HepG2 (cell line): ENCODE data around the gene GABBR2. TPM values are rescaled to one million over a fixed set of nuclear protein-coding genes. Genes with fewer than 3 reads are reported as not detected.

ENCODE experiments used
- BCL6 ChIP-seq: IDR thresholded peaks from 2 replicates; pipeline ENCODE4 v1.6.1; 2016; ENCODE audit warnings: missing genetic modification reagents, missing compliant biosample characterization
- CBX1 ChIP-seq: IDR thresholded peaks from one replicate; pipeline ENCODE4 v1.6.1; 2016; ENCODE audit warnings: antibody characterized with exemption, low read depth
- CC2D1A ChIP-seq: sonication (generic); formaldehyde crosslinking; IDR thresholded peaks from 2 replicates; pipeline ENCODE4 v1.8.1; 2023; ENCODE audit warnings: mild to moderate bottlenecking, missing genetic modification reagents
- FOXK1 ChIP-seq: sonication (generic); formaldehyde crosslinking; IDR thresholded peaks from 2 replicates; pipeline ENCODE4 v1.4.0; 2020; ENCODE audit warnings: low read depth, missing genetic modification reagents, borderline replicate concordance
- GABPB1 ChIP-seq: IDR thresholded peaks from 2 replicates; pipeline ENCODE4 v1.6.1; 2016; ENCODE audit warnings: mild to moderate bottlenecking, missing genetic modification reagents, moderate library complexity, missing compliant biosample characterization
- HNRNPLL ChIP-seq: fragments of 200-400 bp; formaldehyde crosslinking; IDR thresholded peaks from 2 replicates; pipeline ENCODE4 v1.6.1; 2017; ENCODE audit warnings: mild to moderate bottlenecking, low read depth, low read length; ENCODE audit not compliant: poor library complexity, severe bottlenecking
- KDM5B ChIP-seq: sonication (generic); formaldehyde crosslinking; IDR thresholded peaks from 2 replicates; pipeline ENCODE4 v1.4.0; 2020; ENCODE audit warnings: missing genetic modification reagents, mild to moderate bottlenecking, borderline replicate concordance
- MEIS1 ChIP-seq: sonication (generic); formaldehyde crosslinking; IDR thresholded peaks from 2 replicates; pipeline ENCODE4 v1.9.0; 2021; ENCODE audit warnings: mild to moderate bottlenecking, missing genetic modification reagents, moderate library complexity, borderline replicate concordance
- MEIS2 ChIP-seq: sonication (generic); formaldehyde crosslinking; IDR thresholded peaks from 2 replicates; pipeline ENCODE4 v1.9.0; 2021; ENCODE audit warnings: mild to moderate bottlenecking, missing genetic modification reagents
- RBFOX2 ChIP-seq: fragments of 200-400 bp; formaldehyde crosslinking; IDR thresholded peaks from 2 replicates; pipeline ENCODE4 v1.6.1; 2017; ENCODE audit warnings: low read depth, mild to moderate bottlenecking, low read length
- SMAD3 ChIP-seq: sonication (generic); formaldehyde crosslinking; IDR thresholded peaks from 2 replicates; pipeline ENCODE4 v1.4.0; 2020; ENCODE audit warnings: missing genetic modification reagents
- TEAD2 ChIP-seq: sonication (generic); formaldehyde crosslinking; IDR thresholded peaks from 2 replicates; pipeline ENCODE4 v1.9.0; 2021; ENCODE audit warnings: missing genetic modification reagents
- TOE1 ChIP-seq: sonication (generic); formaldehyde crosslinking; IDR thresholded peaks from 2 replicates; pipeline ENCODE4 v1.4.0; 2020; ENCODE audit warnings: mild to moderate bottlenecking, missing genetic modification reagents
- ZFP82 ChIP-seq: sonication (generic); formaldehyde crosslinking; IDR thresholded peaks from 2 replicates; pipeline ENCODE4 v1.5.1; 2020; ENCODE audit warnings: mild to moderate bottlenecking, missing genetic modification reagents, borderline replicate concordance
- ZIK1 ChIP-seq: sonication (generic); formaldehyde crosslinking; IDR thresholded peaks from 2 replicates; pipeline ENCODE4 v1.5.0; 2020; ENCODE audit warnings: mild to moderate bottlenecking, low read depth, missing genetic modification reagents, borderline replicate concordance
- ZNF263 ChIP-seq: sonication (generic); formaldehyde crosslinking; IDR thresholded peaks from 2 replicates; pipeline ENCODE4 v1.4.0; 2020; ENCODE audit warnings: missing genetic modification reagents
- ZNF543 ChIP-seq: sonication (generic); formaldehyde crosslinking; IDR thresholded peaks from 2 replicates; pipeline ENCODE4 v1.4.0; 2020; ENCODE audit warnings: mild to moderate bottlenecking, missing genetic modification reagents
- ZNF7 ChIP-seq: IDR thresholded peaks from 2 replicates; pipeline ENCODE4 v1.6.1; 2016; ENCODE audit warnings: missing biosample characterization, missing genetic modification reagents
- ZNF75D ChIP-seq: sonication (generic); formaldehyde crosslinking; IDR thresholded peaks from 2 replicates; pipeline ENCODE4 v1.8.1; 2023; ENCODE audit warnings: missing genetic modification reagents, mild to moderate bottlenecking, borderline replicate concordance
- ZNF780A ChIP-seq: sonication (generic); formaldehyde crosslinking; IDR thresholded peaks from 2 replicates; pipeline ENCODE4 v1.8.0; 2022; ENCODE audit warnings: mild to moderate bottlenecking, missing genetic modification reagents, moderate library complexity
- ZZZ3 ChIP-seq: sonication (generic); formaldehyde crosslinking; IDR thresholded peaks from 2 replicates; pipeline ENCODE4 v1.4.0; 2020; ENCODE audit warnings: missing genetic modification reagents, mild to moderate bottlenecking, borderline replicate concordance
- polyA plus RNA-seq, 8 experiments: library from polyadenylated mRNA; depleted of rRNA in 3 of 8; stranded (reverse) in 7 of 8; unstranded in 1 of 8; fragments of >200 nt; fragmentation: Illumina TruSeq in 4 of 8; extraction: Trizol in 4 of 8; gene quantifications; 2 replicates each; pipeline versions ENCODE4 v1.2.1 to v1.2.3, GENCODE V29; 2011 to 2016; ENCODE audit warnings: low read depth in 4 of 8, missing spikeins in 1 of 8, mixed read lengths in 1 of 8; ENCODE audit not compliant: insufficient read depth in 1 of 8
- total RNA-seq, 5 experiments: library from RNA; depleted of rRNA; stranded (reverse); fragments of >200 nt; fragmentation: Illumina TruSeq; extraction: Trizol; gene quantifications; 2 replicates each; pipeline ENCODE4 v1.2.3, GENCODE V29; 2016; ENCODE audit warnings: low read depth in 1 of 5
- TF ChIP-seq, protein P1 (sequence below): sonication (generic); formaldehyde crosslinking; IDR thresholded peaks from 2 replicates; pipeline ENCODE4 v1.4.0; 2020; ENCODE audit warnings: low read depth, mild to moderate bottlenecking, missing genetic modification reagents
- TF ChIP-seq, protein P2 (sequence below): sonication (generic); formaldehyde crosslinking; IDR thresholded peaks from 2 replicates; pipeline ENCODE4 v1.8.0; 2023; ENCODE audit warnings: mild to moderate bottlenecking, missing genetic modification reagents
- TF ChIP-seq, protein P3 (sequence below): sonication (generic); formaldehyde crosslinking; IDR thresholded peaks from 2 replicates; pipeline ENCODE4 v1.4.0; 2020; ENCODE audit warnings: missing genetic modification reagents, borderline replicate concordance
- TF ChIP-seq, protein P4 (sequence below): sonication (generic); formaldehyde crosslinking; IDR thresholded peaks from 2 replicates; pipeline ENCODE4 v1.4.0; 2020; ENCODE audit warnings: missing genetic modification reagents, mild to moderate bottlenecking, borderline replicate concordance

GABBR2 gene
- total and polyA plus RNA-seq, 2 of the 13 experiments (the other 11 are each of a cell fraction or from before 2014, with no cell fraction given): 0.02 TPM; not detected in 1

- TF ChIP-seq, protein P1, sequence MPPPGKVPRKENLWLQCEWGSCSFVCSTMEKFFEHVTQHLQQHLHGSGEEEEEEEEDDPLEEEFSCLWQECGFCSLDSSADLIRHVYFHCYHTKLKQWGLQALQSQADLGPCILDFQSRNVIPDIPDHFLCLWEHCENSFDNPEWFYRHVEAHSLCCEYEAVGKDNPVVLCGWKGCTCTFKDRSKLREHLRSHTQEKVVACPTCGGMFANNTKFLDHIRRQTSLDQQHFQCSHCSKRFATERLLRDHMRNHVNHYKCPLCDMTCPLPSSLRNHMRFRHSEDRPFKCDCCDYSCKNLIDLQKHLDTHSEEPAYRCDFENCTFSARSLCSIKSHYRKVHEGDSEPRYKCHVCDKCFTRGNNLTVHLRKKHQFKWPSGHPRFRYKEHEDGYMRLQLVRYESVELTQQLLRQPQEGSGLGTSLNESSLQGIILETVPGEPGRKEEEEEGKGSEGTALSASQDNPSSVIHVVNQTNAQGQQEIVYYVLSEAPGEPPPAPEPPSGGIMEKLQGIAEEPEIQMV: peak; percentile 64
- TF ChIP-seq TEAD2 (CRISPR knock-in tag) (no peak), ZFP82 (CRISPR knock-in tag) (peak; percentile 89; the same call in 1 of the 2 replicates), ZZZ3 (peak; percentile 65; the same call in 1 of the 2 replicates), MEIS2 (CRISPR knock-in tag) (peak; percentile 51; the same call in 1 of the 2 replicates), GABPB1 (CRISPR knock-in tag) (peak; percentile 95), HNRNPLL (peak; percentile 85), ZNF543 (0 out of 2 replicates have a peak, but pooled peaks have one; percentile 43), FOXK1 (CRISPR knock-in tag) (peak; percentile 39; the same call in 1 of the 2 replicates), ZNF7 (no peak), ZNF75D (CRISPR knock-in tag) (no peak), CC2D1A (CRISPR knock-in tag) (0 out of 2 replicates have a peak, but pooled peaks have one; percentile 10), RBFOX2 (peak; percentile 78), ZNF780A (CRISPR knock-in tag) (no peak), SMAD3 (CRISPR knock-in tag) (no peak; the same call in 1 of the 2 replicates), BCL6 (no peak), TOE1 (CRISPR knock-in tag) (peak; percentile 9; the same call in 1 of the 2 replicates), KDM5B (CRISPR knock-in tag) (peak; percentile 92), MEIS1 (CRISPR knock-in tag) (peak; percentile 73; the same call in 1 of the 2 replicates), ZIK1 (peak; percentile 45; the same call in 1 of the 2 replicates), ZNF263 (CRISPR knock-in tag) (peak; percentile 88), CBX1 (no peak)
- TF ChIP-seq, protein P2, sequence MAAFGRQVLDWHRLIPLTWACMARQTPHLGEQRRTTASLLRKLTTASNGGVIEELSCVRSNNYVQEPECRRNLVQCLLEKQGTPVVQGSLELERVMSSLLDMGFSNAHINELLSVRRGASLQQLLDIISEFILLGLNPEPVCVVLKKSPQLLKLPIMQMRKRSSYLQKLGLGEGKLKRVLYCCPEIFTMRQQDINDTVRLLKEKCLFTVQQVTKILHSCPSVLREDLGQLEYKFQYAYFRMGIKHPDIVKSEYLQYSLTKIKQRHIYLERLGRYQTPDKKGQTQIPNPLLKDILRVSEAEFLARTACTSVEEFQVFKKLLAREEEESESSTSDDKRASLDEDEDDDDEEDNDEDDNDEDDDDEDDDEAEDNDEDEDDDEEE (CRISPR knock-in tag): no peak
- TF ChIP-seq, protein P3, sequence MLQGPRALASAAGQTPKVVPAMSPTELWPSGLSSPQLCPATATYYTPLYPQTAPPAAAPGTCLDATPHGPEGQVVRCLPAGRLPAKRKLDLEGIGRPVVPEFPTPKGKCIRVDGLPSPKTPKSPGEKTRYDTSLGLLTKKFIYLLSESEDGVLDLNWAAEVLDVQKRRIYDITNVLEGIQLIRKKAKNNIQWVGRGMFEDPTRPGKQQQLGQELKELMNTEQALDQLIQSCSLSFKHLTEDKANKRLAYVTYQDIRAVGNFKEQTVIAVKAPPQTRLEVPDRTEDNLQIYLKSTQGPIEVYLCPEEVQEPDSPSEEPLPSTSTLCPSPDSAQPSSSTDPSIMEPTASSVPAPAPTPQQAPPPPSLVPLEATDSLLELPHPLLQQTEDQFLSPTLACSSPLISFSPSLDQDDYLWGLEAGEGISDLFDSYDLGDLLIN (CRISPR knock-in tag): peak; percentile 77; the same call in 1 of the 2 replicates
- TF ChIP-seq, protein P4, sequence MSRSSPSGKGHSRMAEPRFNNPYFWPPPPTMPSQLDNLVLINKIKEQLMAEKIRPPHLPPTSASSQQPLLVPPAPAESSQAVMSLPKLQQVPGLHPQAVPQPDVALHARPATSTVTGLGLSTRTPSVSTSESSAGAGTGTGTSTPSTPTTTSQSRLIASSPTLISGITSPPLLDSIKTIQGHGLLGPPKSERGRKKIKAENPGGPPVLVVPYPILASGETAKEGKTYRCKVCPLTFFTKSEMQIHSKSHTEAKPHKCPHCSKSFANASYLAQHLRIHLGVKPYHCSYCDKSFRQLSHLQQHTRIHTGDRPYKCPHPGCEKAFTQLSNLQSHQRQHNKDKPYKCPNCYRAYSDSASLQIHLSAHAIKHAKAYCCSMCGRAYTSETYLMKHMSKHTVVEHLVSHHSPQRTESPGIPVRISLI (CRISPR knock-in tag): peak; percentile 56; the same call in 1 of the 2 replicates
These were observed 453.0 kb downstream of the GABBR2 start, which contains the start of gene TBC1D2 (continued) for GRCh38 chr9:98255578-98256296.
